Inferior parietal cortex (tissue), 1 donor: ENCODE results near the gene SLC38A3.
A peak's percentile ranks its signal among the peaks of the same experiment; 100 is the strongest.
"Not testable (repeated sequence)": the region's sequence is repeated elsewhere in the genome, so short reads cannot be mapped to it uniquely, and the experiment has no call there.

ENCODE experiments used
- DNase-seq: peaks from one replicate; pipeline ENCODE4 v3.0.0-alpha.2; 2016; ENCODE audit errors: extremely low spot score

Gene SLC38A3

GRCh38 chr3:50230794-50231125 is 25.7 kb downstream of the SLC38A3 start:
- no peak for DNase-seq

- DNase-seq, result no peak
These were observed 26.5 kb downstream of the SLC38A3 start for GRCh38 chr3:50231581-50231980.

- no peak for DNase-seq
These were observed 27.2 kb downstream of the SLC38A3 start for GRCh38 chr3:50232303-50232702.

- no peak for DNase-seq
These were observed 28.1 kb downstream of the SLC38A3 start for GRCh38 chr3:50233176-50233575.

GRCh38 chr3:50235716-50236483 is 30.8 kb downstream of the SLC38A3 start, which contains the start of gene GNAI2:
Gene GNAI2 (plus strand): TSS chr3:50236204. CDS start chr3:50236336, 132 bp downstream.
- peak; percentile 96 for DNase-seq

GRCh38 chr3:50236484-50237132 is 31.5 kb downstream of the SLC38A3 start:
- no peak for DNase-seq

GRCh38 chr3:50237133-50237651 is 32.1 kb downstream of the SLC38A3 start:
- DNase-seq, result no peak

GRCh38 chr3:50237754-50238548 is 32.9 kb downstream of the SLC38A3 start:
- no peak for DNase-seq

GRCh38 chr3:50238549-50239026 is 33.5 kb downstream of the SLC38A3 start:
- DNase-seq, result no peak

- no peak for DNase-seq
These were observed 34.6 kb downstream of the SLC38A3 start for GRCh38 chr3:50239649-50240048.

- DNase-seq, result no peak
These were observed 36.1 kb downstream of the SLC38A3 start for GRCh38 chr3:50241163-50241562.

- no peak for DNase-seq
These were observed 36.8 kb downstream of the SLC38A3 start for GRCh38 chr3:50241713-50242380.

- DNase-seq, result no peak
These were observed 37.3 kb downstream of the SLC38A3 start for GRCh38 chr3:50242381-50242770.

GRCh38 chr3:50242851-50243542 is 37.9 kb downstream of the SLC38A3 start:
- DNase-seq, result no peak

GRCh38 chr3:50243543-50243895 is 38.4 kb downstream of the SLC38A3 start:
- DNase-seq, result no peak

GRCh38 chr3:50244813-50245212 is 39.7 kb downstream of the SLC38A3 start:
- not testable (repeated sequence) for DNase-seq

- DNase-seq, result no peak
These were observed 40.2 kb downstream of the SLC38A3 start for GRCh38 chr3:50245251-50245745.

GRCh38 chr3:50245831-50246516 is 40.9 kb downstream of the SLC38A3 start:
- peak; percentile 88 for DNase-seq

- no peak for DNase-seq
These were observed 41.5 kb downstream of the SLC38A3 start for GRCh38 chr3:50246517-50246954.

- no peak for DNase-seq
These were observed 43.3 kb downstream of the SLC38A3 start for GRCh38 chr3:50248387-50248786.
